Stimulated activated CD4-positive, alpha-beta T cell treated with anti-CD3 and anti-CD28 coated beads, Interleukin-4, amount 100 ng/mL, for 4 hours (primary cell): ENCODE data around the gene MRNIP.
A peak's percentile ranks its signal among the peaks of the same experiment; 100 is the strongest.

Experiments used
- DNase-seq, 2 experiments: peaks; one replicate each; pipeline ENCODE4 v3.0.0-alpha.2; 2020

MRNIP gene

GRCh38 chr5:179870403-179870903 is 11.8 kb upstream of the MRNIP start:
- DNase-seq, result peak in 1 of 2 experiments; percentile 8

DNA sequence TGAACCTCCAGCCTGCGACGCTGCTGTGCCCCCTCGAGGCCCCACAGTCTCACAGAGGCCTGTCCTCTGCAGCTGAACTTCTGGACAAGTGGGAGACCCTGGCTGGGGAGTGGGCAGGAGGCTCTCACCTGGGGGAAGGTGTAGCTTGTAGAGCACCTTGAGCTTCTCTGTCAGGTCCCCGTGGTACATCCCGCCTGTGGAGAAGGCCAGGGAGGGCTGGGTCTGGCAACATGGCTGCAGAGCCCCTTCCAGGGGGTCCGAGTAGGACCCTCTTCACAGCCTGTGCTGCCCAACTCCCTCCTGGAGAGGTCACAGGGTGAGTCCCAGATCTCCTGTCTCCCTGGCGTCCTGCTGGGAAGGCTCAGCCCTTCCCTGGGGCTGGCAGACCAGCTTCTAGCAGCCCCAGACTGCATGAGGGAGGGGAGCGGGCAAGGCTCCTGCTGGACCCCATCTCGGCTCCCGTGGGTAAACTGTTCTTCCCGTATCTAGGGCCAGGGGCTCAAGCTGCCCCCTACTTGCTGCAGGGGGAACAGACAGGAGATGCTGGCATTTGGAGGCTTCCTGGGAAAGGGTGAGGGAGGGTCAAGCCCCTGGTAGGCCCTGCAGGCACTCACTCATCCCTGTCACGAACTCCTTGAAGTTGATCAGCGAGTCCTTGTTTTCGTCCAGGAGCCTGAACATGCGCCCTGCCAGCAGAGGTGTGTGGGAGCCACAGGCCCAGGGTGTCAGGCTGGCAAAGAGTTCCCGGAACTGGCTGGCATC is 11.2 kb upstream of the MRNIP start:
- no peak for DNase-seq

DNA sequence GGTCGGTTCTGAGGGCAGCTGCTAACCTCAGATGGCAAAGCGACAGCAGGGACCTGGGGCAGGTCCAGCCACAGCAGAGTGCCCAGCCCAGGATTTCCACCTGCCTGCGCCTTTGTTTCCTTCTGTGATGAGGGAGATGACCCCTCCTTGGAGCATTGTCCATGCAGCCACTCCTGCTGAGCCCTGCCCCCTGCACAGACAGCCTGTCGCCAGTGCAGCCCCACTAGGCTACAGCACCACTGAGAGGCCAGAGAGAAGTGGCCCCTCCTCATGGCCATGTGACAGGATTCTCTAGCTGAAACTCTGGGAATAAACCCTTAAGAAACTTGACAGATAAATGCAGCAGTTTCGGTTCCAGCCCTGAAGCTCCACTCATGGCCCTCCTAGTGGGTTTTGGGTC is 10.5 kb upstream of the MRNIP start:
- no peak for DNase-seq

DNA sequence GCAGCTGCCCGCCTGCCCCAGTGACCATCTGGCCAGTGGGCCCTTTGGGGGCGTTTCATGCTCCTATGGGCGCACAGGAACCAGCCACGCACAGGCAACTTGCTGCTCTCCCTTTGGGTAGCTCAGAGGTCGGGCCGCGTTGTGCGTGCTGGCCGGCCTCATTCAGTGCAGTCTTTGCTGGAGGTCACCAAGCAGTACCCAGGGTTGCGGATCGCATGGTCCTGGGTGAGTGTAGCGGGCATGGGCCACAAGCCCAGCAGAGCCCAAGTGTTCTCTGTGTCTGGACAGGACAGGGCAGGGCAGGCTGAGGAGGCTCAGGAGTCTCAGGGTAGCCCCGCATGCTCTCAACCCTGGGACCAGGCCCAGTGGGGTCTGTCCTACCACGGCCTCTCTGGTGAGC is 9.9 kb upstream of the MRNIP start:
- no peak for DNase-seq

GRCh38 chr5:179867476-179867875 is 8.9 kb upstream of the MRNIP start:
- no peak for DNase-seq

GRCh38 chr5:179867079-179867465 is 8.5 kb upstream of the MRNIP start:
- no peak for DNase-seq

DNA sequence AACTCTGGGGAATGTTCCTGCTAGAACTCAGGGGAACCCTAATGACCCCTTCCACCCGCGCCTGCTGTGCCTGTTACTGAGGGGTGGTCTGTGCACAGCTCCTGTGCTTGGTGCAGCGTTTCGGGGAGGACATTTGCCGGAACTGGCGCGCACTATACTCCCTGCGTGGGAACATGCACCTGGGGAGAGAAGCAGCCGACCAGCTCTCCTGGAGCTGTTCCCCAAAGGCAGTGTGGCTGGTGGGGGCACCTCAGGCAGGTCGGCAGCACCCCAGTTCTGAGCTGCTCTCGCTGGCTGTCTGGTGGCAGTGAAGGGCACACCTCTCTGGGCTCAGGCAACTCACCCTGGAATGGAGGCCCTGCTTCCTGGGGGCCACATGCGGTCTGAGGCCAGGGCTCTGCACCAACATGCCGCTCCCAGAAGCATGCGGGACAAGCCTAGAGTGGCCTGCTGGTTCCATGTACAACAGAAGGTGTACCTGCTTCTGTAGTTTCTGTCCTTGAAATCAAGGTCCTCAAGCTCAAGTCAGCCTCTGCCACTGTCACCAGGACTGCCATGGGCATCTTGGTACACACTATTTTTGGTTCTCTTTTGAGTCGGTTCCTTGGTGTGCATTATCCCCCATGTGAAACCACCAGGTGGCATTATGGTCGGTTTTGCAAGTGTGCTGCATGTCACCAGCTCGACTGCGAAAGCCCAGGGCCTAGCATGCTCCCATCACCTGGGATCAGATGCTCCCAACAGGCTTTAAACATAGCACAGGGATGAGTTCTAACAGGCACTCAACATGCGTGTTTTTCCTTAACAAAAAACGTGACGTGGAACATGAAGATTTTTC is 7.8 kb upstream of the MRNIP start:
- DNase-seq, result no peak

- no peak for DNase-seq
Measured at GRCh38 chr5:179865491-179866240, 7.0 kb upstream of the MRNIP start.

- DNase-seq, result no peak
Measured at GRCh38 chr5:179864686-179865085, 6.1 kb upstream of the MRNIP start.

- no peak for DNase-seq
Measured at GRCh38 chr5:179863449-179864085, 5.0 kb upstream of the MRNIP start.

DNA sequence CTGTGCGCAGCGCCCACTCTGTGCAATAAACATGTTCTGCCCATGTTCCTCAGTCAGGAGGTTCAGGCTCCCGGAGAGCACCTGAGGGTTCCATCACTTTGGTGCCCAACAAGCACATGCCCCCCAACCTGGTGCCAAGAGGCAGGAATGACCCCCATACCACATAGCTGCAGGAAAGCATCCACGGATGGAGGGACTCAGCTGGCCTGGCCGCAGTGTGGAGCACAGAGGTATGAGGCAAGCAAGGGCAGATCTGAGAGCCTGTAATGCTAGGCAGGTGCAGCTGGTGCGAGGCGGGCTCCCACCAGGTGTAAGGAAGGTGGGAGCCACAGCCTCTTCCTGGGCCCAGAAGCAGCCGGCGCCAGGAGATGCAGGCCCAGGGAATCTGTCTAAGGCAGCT is 4.3 kb upstream of the MRNIP start:
- no peak for DNase-seq

DNA sequence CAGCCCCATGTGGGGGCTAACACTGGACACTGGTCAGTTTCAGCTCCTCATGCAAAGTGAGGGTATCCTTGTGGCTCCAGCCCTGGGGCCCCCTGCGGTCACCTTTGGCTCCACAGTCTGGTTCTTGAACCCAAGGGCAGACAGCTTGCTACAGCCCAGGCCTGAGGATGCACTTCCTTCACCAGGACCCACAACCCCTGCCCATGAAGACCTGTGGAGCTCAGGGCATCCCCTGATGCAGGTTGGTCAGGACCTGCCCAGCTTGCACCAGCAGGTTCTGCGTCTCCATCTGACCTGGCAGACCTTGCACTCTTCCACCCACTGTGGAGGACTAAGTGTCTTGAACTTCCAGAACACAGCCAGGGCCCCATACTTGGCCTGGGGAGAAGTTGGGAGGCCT is 3.7 kb upstream of the MRNIP start:
- no peak for DNase-seq

GRCh38 chr5:179860301-179860700 is 1.7 kb upstream of the MRNIP start:
- DNase-seq, result no peak

DNA sequence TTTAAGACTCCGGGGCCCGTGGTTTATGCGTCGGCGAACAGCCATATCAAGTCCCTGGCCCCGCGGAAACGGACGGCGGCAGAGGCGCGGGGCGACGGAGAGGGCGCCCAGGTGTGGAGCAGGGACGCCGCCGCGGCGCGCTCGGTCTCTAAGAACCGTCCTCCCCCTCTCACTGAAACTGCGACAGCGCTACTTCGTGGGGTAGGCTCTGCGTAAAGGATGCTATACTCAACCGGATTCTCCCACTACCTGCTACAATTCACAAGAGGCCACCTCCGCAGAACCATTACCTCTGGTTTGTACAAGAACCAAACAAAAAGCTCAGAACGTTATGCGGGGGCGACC is 404 bp downstream of the MRNIP start:
- DNase-seq, result peak; percentile 51 to 76

DNA sequence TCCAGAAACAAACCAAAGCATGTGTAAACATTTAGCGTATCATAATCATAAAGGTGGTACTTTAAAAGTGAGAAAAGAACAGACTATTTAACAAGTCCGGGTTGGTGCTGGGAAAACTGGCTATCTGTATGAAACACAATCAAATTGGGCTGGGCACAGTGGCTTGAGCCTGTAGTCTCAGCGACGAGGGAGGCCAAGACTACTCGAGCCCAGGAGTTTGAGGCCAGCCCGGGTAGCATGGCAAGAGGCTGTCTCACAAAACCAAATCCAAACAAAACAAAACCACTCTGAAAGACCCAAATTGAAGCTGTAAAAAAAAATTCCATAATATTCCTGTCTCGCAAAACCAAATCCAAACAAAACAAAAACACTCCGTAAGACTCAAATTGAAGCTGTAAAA is 4.3 kb downstream of the MRNIP start:
- DNase-seq, result no peak

DNA sequence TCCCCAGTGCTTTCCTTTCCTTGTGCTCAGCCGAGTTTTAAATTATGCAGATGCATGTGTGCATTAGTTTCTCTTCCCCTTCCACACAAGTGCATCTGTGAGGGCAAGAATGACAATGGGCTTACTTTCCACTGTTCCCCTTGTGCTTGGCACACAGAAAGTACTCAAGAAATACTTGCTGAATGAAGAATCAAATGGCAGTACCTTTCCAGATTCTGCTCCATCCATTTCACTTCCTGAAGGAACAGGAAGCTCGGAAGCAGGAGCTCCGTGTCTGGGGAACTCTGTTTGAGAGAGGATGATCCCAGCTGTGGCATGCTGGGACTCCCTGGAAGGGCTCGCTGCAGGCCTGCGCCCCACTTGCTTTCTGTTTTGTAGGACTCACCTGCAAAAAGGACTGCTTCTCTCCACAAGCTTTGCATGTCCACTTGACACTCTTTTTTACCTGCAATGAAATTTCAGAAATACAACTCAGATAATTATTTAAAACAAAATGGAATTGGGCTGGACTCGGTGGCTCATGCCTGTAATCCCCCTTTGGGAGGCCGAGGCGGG is 5.5 kb downstream of the MRNIP start:
- no peak for DNase-seq

GRCh38 chr5:179841621-179842020 is 17.0 kb downstream of the MRNIP start:
- no peak for DNase-seq

GRCh38 chr5:179840766-179841165 is 17.9 kb downstream of the MRNIP start:
- DNase-seq, result no peak

- no peak for DNase-seq
Measured at GRCh38 chr5:179840321-179840720, 18.3 kb downstream of the MRNIP start.

GRCh38 chr5:179839328-179840256 is 19.0 kb downstream of the MRNIP start:
- no peak for DNase-seq
